ENCODE measurements around the gene FZD8.

DNA sequence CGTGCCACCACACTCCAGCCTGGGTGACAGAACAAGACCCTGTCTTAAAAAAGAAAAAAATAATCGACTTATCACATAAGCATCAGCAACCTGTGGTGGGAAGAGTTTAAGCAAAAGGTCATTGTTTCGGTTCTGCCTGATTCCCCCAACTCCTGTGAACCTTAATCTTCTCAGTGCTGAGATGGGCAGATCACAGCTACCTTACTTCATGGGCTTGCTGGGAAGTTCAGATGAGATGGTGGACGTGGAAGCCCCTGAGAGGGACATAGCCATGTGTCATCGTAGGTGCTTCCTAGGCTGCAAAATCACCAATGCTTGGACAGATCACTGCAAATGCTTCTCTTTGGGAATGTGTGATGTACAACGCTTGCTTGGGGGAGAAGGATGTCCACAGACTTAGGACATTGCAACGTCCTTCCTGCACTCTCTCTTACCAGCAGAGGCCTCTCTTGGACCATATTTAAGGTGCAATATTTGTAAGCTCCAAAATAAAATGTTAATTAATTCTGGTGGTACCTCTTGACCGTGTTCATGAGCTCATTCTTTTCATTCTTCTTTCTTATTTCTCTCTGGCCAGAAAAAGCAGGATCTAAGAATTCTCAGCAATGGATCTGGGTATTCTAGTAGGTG lies 28.4 kb downstream of the FZD8 start:
- TF ChIP-seq, protein P1, sequence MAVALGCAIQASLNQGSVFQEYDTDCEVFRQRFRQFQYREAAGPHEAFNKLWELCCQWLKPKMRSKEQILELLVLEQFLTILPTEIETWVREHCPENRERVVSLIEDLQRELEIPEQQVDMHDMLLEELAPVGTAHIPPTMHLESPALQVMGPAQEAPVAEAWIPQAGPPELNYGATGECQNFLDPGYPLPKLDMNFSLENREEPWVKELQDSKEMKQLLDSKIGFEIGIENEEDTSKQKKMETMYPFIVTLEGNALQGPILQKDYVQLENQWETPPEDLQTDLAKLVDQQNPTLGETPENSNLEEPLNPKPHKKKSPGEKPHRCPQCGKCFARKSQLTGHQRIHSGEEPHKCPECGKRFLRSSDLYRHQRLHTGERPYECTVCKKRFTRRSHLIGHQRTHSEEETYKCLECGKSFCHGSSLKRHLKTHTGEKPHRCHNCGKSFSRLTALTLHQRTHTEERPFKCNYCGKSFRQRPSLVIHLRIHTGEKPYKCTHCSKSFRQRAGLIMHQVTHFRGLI (tag by site-specific recombination; IDR thresholded peaks at IDR 0.05), result no peak
- TF ChIP-seq, protein P2, sequence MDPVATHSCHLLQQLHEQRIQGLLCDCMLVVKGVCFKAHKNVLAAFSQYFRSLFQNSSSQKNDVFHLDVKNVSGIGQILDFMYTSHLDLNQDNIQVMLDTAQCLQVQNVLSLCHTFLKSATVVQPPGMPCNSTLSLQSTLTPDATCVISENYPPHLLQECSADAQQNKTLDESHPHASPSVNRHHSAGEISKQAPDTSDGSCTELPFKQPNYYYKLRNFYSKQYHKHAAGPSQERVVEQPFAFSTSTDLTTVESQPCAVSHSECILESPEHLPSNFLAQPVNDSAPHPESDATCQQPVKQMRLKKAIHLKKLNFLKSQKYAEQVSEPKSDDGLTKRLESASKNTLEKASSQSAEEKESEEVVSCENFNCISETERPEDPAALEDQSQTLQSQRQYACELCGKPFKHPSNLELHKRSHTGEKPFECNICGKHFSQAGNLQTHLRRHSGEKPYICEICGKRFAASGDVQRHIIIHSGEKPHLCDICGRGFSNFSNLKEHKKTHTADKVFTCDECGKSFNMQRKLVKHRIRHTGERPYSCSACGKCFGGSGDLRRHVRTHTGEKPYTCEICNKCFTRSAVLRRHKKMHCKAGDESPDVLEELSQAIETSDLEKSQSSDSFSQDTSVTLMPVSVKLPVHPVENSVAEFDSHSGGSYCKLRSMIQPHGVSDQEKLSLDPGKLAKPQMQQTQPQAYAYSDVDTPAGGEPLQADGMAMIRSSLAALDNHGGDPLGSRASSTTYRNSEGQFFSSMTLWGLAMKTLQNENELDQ (tag by site-specific recombination; IDR thresholded peaks at IDR 0.05; ENCODE audit: low read depth), result no peak
- TF ChIP-seq, protein P3, sequence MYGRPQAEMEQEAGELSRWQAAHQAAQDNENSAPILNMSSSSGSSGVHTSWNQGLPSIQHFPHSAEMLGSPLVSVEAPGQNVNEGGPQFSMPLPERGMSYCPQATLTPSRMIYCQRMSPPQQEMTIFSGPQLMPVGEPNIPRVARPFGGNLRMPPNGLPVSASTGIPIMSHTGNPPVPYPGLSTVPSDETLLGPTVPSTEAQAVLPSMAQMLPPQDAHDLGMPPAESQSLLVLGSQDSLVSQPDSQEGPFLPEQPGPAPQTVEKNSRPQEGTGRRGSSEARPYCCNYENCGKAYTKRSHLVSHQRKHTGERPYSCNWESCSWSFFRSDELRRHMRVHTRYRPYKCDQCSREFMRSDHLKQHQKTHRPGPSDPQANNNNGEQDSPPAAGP (tag by site-specific recombination; IDR thresholded peaks at IDR 0.05), result no peak
- TF ChIP-seq, protein P4, sequence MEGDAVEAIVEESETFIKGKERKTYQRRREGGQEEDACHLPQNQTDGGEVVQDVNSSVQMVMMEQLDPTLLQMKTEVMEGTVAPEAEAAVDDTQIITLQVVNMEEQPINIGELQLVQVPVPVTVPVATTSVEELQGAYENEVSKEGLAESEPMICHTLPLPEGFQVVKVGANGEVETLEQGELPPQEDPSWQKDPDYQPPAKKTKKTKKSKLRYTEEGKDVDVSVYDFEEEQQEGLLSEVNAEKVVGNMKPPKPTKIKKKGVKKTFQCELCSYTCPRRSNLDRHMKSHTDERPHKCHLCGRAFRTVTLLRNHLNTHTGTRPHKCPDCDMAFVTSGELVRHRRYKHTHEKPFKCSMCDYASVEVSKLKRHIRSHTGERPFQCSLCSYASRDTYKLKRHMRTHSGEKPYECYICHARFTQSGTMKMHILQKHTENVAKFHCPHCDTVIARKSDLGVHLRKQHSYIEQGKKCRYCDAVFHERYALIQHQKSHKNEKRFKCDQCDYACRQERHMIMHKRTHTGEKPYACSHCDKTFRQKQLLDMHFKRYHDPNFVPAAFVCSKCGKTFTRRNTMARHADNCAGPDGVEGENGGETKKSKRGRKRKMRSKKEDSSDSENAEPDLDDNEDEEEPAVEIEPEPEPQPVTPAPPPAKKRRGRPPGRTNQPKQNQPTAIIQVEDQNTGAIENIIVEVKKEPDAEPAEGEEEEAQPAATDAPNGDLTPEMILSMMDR (tag by site-specific recombination; IDR thresholded peaks at IDR 0.05), result no peak
- TF ChIP-seq SP2 (tag by site-specific recombination; IDR thresholded peaks at IDR 0.05), result no peak
- no peak for TF ChIP-seq ZNF670 (tag by site-specific recombination; IDR thresholded peaks at IDR 0.05; ENCODE audit: low read depth)
- TF ChIP-seq ZNF184 (tag by site-specific recombination; IDR thresholded peaks at IDR 0.05), result no peak
- no peak for TF ChIP-seq ZNF121 (tag by site-specific recombination; IDR thresholded peaks at IDR 0.05)
